NCI-H748 (cell line): Measurements from ENCODE around the gene CACNA2D1.

Source experiments
- DNase-seq: peaks from one replicate; lab custom pipeline; 2025; ENCODE audit not compliant: unreplicated experiment; lab: John Stamatoyannopoulos, UW

The CACNA2D1 gene

DNA sequence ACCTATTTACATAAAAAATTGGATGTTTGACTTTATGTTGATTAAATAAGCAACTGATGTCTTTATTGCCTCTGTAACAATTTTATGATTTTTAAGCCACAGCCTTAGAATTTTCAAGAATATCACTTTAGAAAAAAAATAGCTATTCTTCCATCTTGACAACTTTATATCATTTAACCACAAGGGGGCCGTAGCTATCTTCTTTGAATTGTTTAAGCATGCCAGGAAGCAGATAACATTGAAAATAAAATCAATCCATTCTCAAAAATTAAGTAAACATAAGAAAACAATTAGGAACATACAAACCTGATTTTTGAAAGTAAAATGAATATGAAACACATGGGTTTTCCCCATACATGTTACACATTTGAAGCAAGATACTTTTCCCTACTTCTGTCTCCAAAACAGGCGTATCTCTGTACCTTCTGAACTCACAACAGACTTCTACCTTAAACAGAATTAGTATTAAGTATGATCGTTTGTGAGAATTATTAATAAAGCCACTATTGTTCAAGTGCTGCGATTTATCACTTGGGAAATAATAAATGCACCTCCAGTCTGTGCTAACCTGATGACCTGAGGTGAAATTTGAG, 209.0 kb downstream of the CACNA2D1 start:
- DNase-seq: peak; percentile 74

DNA sequence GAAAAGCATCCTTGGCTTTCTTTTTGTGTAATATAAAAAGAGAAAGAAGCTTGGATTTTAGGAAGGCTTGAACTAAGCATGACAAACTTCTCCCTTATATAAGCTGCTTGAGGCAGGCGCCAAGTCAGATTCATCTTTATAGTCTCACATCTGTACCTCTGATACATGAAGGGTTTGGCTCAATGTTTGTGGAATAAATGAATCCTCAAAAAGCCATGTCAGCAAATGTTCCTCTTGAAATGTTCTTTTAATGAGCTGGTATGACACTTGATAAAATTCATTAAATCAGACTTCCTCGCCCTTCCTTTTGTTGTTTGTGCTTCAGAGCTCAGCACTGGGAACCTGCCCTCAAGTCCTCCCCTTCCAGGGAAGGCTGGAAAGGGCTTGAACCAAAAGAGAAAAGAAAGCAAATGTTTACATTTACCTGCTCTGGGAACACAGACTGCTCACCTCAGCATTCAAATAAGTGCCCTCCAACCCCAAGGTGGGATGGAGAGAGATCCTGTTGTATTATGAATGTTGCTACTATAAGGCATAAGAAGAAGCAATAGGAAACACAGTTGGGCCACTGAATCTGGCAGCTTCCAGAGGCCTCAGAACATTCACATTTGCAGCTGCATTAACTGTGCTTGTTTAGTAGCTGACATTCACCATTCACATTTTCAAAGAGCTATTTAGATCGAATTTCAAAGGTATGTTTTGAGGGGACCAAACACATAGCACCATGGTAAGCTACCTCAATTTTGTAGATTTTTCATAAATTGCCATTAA, 212.6 kb downstream of the CACNA2D1 start:
- peak; percentile 75 for DNase-seq

DNA sequence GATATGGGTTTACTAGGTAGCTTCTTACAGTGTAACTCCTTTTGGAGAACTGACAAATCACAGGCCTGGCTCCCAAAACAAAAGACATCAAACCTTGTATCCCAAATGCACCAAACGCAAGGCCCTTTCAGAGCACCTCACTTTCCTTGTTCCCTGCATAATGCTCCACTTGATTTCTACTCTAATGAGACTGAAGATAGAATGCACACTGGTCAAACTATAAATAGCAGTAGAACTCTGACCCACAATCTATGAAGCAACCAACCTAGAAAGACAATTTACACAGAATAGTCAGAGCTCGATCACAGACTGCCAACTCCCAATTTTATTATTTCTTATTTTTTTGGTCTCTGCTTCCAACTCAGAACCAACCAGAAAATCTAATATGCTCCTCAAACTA, 214.4 kb downstream of the CACNA2D1 start:
- DNase-seq: no peak

DNA sequence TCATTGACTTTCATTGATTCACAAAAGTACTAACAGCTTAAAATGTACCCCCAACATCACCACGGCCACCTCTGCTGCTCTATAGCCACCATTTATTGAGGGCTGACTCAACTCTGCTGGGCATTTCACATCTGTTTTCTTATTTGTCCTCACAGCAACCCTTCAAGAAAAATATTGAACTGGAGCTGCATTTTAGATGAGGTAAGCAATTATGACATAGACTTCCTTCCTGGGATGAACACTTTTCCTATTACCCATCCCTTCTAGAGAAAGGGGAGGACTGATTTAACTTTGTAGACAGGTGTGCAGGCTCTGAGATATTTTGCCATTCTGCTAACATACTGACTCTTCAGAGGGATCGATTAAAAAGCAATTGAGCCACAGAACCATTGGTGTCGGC, 217.4 kb downstream of the CACNA2D1 start:
- DNase-seq: no peak

DNA sequence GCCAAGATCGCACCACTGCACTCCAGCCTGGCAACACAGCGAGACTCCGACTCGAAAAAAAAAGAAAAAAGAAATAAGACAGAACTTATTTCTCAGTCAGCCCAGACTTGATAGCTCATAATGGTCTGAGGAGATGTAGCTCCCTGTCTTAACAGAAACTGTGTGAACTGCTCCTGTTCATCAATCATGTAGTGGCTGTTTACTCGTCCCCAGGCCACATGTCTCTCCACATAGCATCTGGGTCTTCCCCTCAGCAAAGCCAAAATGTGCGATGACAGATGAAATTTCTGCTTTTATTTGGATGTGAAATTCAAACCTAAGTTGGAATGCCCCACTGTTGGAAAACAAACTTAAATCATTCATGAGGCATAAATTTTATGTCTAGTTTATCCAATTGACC, 219.0 kb downstream of the CACNA2D1 start:
- no peak for DNase-seq

DNA sequence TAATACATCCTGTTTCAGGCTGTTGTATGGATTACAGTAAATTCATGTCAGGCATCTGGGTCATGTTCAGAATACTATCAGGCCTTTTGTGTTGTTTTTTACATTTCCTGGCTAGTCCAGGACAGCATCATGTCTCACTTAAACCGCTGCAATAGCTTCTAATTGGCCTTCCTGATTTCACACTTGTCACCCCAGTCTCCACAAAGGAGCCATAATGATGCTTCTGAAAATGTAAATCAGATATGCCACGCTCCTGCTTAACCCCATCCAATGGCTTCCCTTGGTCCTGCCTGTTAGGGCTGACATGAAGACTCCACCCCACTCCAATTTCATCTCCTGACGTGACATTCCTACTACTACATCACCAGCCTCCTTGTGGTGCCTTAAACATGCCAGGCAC, 220.0 kb downstream of the CACNA2D1 start:
- DNase-seq: no peak

DNA sequence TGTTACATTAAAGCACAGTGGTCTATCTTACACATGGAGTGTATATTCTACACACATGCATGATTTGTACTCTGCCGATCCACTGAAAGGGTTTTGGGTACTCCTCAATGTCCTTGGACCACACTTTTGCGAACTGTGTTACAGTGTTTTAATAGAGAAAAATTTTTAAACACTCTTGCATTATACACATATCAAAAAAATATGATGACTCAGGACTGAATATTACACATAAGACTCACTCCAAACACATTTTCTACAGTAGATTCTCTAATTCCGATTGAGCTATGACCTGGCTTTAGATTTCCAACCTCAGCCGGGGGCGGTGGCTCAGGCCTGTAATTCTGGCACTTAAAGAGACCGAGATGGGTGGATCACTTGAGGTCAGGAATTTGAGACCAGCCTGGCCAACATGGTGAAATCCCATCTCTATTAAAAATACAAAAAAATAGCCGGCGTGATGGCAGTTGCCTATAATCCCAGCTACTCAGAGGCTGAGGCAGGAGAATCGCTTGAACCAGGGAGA, 222.4 kb downstream of the CACNA2D1 start:
- no peak for DNase-seq

DNA sequence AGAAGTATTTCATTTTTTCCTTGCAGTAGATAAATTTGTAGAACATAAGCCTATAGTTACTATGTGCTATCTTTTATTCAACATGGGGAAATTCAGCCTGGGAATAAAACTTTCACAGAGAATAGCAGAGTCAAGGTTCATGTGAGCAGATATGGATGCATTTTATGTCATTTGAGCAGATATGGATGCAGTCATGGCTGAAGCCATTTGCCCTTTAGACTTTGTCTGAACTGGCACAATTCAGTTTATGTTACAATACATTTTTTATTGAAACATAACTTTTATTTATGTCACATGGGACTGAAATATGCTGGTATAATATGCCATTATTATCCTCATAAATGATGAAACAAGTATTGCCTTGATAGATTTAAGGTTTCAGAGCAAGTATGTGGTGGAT, 231.1 kb downstream of the CACNA2D1 start:
- DNase-seq: no peak

DNA sequence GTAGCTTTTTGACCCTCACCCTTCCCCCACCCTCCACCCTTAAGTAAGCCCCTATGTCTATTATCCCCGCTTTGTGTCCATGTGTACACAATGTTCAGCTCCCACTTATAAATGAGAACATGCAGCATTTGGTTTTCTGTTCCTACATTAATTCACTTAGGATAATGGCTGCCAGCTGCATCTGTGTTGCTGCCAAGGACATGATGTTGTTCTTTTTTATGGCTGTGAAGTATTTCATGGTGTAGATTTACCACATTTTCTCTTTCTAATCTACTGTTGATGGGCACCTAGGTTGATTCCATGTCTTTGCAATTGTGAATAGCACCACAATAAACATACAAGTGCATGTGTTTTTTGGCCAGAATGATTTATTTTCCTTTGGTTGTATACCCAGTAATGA, 232.2 kb downstream of the CACNA2D1 start:
- peak; percentile 90 for DNase-seq

DNA sequence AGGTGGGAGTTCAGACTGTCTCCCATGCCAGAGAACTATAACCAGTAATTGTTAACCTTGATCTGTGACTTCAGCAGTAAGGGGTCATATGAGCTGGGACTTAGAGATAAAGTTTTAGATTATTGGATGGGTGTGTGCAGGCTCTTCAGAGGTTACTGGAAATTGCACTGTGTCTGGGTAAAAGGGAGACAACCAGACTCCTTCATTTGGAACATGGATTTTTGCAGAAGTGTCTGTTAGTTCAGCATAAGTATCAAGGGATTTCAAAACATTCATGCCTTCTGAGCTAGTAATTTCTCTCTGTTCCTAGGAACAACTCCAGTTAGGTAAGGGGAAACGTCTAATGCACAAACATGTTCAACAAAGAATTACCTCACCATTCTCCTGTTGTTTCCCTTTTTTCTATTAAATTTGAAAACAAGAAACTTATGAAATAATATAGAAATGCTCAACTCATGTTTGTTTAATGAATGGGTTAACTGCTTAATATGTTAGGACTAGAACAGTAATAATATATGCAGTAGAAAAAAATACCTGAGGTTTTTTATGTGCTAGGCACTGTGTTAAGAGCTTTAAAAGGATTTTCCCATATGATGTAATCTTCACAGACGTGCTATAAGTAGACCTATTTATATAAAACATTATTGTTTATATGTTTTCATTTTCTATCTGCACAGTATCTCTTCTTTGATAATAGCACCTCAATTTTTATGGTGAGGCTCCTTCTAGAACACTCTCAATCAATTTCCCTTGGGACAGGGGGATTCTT, 233.0 kb downstream of the CACNA2D1 start:
- DNase-seq: peak; percentile 48

DNA sequence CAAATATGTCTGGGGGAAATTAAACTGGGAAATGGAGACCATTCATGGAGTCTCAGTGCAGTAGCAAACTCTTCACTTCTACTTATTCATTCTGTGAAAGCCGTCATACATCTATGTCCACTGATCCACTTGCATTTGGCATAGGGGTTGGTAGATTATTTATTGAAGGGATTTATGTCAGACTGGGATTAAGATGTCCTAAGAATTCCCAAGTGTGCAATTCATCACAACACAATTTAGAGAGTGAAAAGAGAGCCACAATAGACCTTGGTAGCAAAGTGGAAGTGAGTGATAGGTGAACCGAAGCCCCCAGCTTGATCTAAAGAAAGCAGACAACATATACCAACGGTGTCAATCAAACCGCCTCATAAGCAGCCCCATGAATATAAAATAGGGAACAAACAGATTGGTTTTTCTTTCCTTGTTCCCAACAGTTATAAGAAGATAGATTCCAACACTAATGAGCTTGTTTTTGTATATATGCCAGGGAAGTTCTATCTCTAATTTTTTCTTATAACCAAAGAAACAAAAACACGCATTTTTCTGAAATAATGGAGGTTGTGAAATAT, 234.3 kb downstream of the CACNA2D1 start:
- no peak for DNase-seq

DNA sequence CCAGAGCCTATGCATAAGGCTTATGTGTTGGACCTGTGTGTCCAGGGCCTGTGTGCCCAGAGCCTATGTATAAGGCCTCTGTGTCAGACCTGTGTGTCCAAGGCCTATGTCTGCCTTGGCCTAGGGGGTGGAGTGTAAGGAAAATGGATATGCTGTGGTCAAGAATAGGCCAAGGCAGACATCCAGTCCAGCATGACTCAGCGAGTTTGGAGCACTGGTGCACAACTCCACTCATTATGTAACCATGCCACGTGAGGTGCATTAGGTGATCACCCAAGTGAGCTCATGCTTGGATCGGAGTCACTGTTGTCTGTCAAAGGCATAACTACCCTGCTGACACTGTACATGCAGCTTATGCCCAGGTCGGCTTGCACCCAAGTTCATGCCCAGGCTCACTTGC, 238.9 kb downstream of the CACNA2D1 start:
- no peak for DNase-seq

DNA sequence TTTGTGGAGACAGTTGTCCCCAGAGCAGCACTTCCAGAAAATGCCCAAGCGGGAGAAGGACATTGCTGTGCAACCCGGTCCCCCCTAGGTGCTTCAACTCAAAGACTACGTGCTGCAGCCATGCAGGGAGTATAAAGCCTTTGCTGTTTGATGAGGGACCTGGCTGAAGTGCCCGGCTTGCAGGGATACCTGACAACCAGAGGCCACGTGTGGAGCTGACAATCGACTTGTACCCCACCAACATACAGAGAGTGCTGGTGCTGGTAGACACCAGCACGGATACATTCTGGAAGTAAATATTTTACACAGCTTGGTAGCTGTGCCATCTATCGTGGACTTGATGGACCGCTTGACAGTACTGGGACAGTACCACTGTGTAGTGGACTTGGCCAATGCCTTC, 240.6 kb downstream of the CACNA2D1 start:
- no peak for DNase-seq

DNA sequence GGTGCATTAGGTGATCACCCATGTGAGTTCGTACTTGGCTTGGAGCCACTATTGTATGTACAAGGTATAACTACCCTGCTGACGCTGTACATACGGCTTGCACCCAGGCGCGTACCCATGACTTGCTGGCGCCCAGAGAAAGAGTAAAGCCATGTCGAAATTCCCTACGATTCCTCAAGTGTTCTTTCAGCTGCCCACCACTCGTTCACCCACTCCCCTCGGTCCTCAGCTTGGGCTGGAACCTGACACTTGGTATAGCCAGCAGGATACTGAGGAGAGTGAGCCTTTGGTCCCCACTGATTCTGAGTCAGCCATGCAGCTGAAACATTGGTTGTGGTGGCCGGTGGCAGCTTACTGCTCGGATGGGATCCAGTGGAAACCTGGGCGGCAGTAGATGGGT, 241.5 kb downstream of the CACNA2D1 start:
- no peak for DNase-seq

DNA sequence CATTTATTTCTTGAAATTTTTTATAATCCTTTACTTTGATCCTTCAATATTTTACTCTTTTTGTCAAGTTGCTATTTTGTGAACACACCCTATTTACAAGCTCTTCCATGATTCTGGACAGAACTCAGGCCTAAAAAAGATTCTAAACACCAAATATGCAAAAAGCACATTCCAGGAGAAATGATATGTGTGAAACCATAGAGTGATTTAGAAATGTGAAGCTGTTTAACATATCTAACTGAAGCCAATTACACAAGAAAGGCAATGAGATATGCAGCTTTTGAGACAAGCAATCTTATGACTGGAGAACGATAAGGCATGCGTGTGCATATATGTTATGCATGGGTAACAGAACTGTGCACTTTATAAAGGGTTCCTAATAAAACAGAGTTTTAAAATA, 243.0 kb downstream of the CACNA2D1 start:
- peak; percentile 40 for DNase-seq

DNA sequence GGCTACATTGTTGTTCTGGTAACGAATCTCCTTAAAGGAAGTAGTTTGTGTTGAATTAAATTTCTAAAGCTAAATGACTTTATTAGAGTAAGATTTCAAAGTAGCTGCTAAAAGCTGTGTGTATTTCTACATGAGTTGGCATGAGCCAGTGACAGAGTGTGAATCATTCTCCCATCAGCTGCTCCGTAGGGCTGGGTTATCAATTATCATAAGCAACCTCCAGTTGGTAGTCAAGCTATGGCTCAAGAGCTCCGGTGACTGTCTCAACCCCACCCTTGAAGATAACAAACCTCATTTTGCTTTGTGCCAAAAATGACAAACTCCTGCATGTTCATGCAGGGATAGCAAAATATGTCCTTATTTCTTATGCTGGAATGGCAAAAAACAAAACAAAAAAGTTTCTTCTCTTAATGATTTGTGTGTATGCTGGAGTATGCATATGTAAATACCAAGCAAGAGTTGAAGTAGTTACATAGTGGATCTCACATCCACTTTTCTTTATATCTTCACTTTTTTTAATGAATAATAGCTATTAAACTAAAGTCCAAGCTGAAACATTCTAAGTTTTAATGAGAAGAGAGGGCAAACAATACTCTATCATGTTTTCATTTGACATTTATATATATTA, 249.4 kb downstream of the CACNA2D1 start:
- no peak for DNase-seq

DNA sequence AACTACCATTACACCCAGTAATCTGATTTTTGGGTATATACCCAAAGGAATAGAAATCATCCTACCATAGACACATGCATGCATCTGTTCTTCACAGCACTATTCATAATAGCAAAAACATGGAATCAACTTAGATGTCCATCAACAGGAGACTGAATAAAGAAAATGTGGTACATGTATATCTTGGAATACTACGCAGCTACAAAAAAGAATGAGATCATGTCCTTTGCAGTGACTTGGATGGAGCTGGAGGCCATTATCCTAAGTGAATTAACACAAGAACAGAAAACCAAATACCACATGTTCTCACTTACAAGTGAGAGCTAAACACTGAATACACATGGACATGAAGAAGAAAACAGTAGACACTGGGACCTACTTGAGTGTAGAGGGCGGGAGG, 254.9 kb downstream of the CACNA2D1 start:
- DNase-seq: no peak

DNA sequence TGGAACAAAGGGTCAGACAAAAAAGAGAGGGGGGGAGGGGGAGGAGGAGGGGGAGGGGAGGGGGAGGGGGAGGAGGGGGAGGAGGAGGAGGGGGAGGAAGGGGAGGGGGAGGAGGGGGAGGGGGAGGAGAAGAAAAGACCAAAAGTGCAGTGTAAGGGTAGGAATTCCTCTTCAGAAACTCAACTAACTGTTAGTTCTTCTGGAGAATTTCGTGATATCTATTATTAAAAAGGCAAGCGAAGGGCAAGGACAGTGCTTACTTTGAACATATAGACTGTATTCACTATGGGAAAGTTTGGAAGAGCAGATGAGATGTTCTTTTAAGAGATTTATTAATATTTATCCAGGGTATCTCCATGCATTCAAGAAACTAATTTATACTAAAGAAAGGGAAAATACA, 258.1 kb downstream of the CACNA2D1 start:
- DNase-seq: no peak

DNA sequence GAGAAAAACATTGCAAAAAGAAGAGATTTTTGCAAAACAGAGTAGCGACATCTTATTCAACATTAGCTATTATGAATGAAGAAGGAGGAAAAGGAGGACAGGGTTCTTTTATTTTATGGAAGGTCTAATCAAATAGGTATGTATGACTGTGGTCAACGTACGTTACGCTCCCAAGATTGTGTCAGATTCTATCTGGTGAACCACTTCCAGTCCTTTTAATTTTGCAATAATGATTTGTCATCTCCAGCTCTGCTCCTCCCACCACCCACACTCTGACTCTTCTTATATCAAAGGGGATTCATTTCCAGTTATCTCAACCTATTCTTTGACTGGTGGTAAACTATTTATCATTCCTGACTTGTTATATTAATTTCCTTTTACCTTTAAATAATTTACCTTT, 259.9 kb downstream of the CACNA2D1 start:
- DNase-seq: no peak

DNA sequence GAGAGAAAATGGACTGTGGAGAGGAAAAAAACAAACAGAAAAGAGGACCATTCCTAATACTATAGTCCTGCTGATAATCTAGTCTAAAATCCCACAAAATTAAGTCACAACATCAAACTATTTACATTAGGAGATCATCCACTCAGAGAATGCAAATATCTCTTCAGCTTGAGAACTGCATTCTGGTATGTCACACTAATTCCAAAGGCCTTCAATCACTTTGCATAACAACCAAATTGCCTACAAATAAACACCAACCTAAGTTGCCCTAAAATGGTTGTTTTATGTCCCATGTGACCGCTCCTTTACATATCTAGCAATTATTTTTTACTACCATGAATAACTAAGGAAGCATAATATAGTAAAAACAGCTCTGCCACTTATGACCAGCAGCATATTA, 264.3 kb downstream of the CACNA2D1 start:
- peak; percentile 10 for DNase-seq

DNA sequence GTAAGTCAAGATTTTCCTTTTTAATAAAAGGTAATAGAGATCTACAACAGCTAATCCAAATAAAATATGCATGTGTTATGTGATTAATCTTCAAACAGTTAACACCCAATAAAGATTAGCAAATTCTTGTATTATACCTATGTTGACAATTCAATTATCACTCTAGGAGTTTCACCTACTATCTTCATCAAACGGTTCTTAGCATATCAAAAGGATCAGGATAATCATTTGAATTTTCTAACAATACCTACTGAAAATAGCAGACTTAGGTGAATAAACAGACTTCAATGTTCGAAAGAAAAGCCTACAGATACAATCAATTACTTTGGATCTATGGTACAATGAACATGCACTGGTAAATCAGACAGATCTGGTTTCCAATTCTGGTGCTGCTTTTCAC, 268.3 kb downstream of the CACNA2D1 start:
- peak; percentile 70 for DNase-seq
